LNCAP (cell line): ENCODE data around the gene ADK.

Experiments used
- CTCF ChIP-seq: fragments of 450-650 bp; IDR thresholded peaks from 2 replicates; pipeline ENCODE4 v1.5.1; 2017; ENCODE audit warnings: mild to moderate bottlenecking

ADK gene

DNA sequence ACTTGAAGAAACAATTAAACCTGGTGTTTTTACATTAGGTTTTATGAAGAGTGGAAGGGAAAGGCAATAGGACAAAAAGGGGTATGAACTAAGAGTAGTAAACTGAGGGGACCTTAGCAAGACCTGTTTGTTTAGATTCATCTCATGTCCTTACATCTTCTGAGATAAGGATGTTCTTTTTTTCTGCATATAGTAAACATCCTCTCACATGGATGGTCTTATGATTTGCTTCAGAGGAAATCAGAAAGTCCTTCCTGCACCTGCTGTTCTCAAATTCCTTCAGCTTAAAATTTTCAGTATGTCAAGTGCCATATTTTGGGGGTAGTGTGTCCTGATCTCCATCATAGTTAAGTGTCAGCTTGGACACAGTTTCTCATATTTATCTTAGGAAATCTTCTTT lies 232.6 kb downstream of the ADK start:
- no peak for TF ChIP-seq CTCF

DNA sequence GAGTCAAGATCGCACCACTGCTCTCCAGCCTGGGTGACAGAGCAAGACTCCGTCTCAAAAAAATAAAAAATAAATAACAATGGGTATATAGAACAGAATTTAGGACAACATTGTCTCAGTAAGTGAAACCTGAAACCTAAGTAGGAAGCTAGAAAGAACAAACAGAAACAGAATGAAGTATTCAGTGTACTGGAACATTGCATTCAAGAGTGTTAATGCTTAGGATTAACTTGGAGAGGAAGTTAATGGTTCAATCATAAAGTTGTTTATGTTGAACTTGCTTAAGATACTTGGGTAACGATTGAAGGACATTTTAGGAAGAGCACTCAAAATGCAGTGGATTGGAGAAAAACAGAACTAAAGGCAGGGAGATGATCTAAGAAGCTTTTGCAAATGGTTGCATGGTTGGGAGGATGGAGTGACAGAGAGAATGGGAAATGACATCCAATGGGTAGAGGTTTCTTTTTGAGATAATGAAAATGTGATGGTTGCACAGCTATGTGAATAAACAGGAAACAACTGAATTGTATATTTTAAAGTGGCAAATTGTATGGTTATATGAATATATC lies 233.7 kb downstream of the ADK start:
- no peak for TF ChIP-seq CTCF

DNA sequence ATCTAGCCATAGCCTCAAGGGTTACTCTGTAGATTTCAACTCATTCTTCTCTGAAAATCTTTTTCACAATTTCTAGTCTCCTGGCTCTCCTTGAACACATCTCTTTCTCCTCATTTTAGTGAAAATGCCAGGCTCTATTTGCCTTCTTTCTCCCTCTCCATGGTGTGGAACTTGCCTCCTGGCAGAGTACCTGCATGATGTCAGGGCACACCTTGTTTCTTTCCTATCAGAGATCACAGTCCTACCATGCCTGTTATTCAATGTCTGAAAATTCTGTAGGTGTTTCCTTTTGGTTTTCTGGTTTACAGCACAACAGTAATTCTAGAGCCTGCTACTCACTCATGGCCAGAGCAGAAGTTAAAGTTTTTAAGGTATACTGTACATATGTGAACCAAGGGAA lies 237.8 kb downstream of the ADK start:
- TF ChIP-seq CTCF = no peak

DNA sequence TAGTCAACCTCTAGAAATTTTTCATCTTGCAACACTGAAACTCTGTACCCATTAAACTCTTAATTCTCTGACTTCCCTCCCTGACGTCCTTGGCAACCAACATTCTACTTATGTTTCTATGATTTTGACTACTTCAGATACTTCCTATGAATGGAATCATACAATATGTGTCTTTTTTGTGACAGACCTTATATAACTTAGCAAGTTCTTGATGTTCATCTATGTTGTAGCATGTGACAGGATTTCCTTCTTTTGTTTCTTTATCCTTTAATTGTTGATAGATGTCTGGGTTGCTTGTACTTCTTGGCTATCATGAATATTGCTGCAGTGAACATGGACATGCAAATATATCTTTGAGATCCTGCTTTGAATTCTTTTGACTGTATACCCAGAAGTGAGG lies 240.8 kb downstream of the ADK start:
- TF ChIP-seq CTCF = no peak

GRCh38 chr10:74394416-74394969 lies 243.5 kb downstream of the ADK start:
- TF ChIP-seq CTCF = no peak

- TF ChIP-seq CTCF = no peak
These were observed 249.2 kb downstream of the ADK start for GRCh38 chr10:74400186-74400585.

DNA sequence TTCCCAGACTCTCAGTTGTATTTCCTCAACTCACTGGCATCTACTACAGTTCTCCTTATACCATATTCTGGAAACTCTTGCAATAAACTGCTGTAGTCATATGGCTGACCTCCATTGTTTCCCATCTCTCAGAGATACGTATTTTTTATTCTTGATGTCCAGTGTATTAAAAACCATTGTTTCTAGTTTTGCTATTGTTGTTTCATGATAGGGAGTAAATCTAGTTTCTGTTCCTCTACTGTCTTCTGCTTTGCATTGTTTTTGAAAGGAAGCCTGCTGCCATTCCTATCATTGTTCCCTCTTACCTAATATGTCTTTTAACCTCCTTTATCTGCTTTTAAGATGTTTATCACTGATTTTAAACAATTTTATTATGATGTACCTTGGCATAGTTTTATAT lies 255.0 kb downstream of the ADK start:
- TF ChIP-seq CTCF = no peak
